ENCODE results near the gene XXYLT1.

Gene XXYLT1

GRCh38 chr3:195036974-195037373 lies 234.0 kb downstream of the XXYLT1 start:
- DNase-seq = no peak

GRCh38 chr3:195036574-195036973 lies 234.4 kb downstream of the XXYLT1 start:
- no peak for DNase-seq

- no peak for DNase-seq
Observed at GRCh38 chr3:195036203-195036505, 234.8 kb downstream of the XXYLT1 start.

- DNase-seq = no peak
Observed at GRCh38 chr3:195035345-195036202, 235.4 kb downstream of the XXYLT1 start.

- no peak for DNase-seq
Observed at GRCh38 chr3:195034541-195034940, 236.4 kb downstream of the XXYLT1 start.

GRCh38 chr3:195034101-195034500 lies 236.9 kb downstream of the XXYLT1 start:
- DNase-seq = no peak

- DNase-seq = no peak
Observed at GRCh38 chr3:195033531-195034091, 237.3 kb downstream of the XXYLT1 start.

- no peak for DNase-seq
Observed at GRCh38 chr3:195032955-195033354, 238.0 kb downstream of the XXYLT1 start.

- no peak for DNase-seq
Observed at GRCh38 chr3:195032106-195032759, 238.7 kb downstream of the XXYLT1 start.

GRCh38 chr3:195031574-195032003 lies 239.4 kb downstream of the XXYLT1 start:
- no peak for DNase-seq

GRCh38 chr3:195030791-195031321 lies 240.1 kb downstream of the XXYLT1 start:
- no peak for DNase-seq

GRCh38 chr3:195028877-195029606 lies 241.9 kb downstream of the XXYLT1 start:
- DNase-seq = no peak

GRCh38 chr3:195025884-195026200 lies 245.1 kb downstream of the XXYLT1 start:
- no peak for DNase-seq

- no peak for DNase-seq
Observed at GRCh38 chr3:195025056-195025883, 245.7 kb downstream of the XXYLT1 start.

- DNase-seq = no peak
Observed at GRCh38 chr3:195023989-195024388, 247.0 kb downstream of the XXYLT1 start.

GRCh38 chr3:195023576-195023975 lies 247.4 kb downstream of the XXYLT1 start:
- no peak for DNase-seq

GRCh38 chr3:195021692-195022091 lies 249.3 kb downstream of the XXYLT1 start:
- no peak for DNase-seq

GRCh38 chr3:195020921-195021320 lies 250.0 kb downstream of the XXYLT1 start:
- no peak for DNase-seq

GRCh38 chr3:195020185-195020584 lies 250.8 kb downstream of the XXYLT1 start:
- no peak for DNase-seq

- DNase-seq = no peak
Observed at GRCh38 chr3:195019335-195019734, 251.6 kb downstream of the XXYLT1 start.

Measured in activated effector memory CD4-positive, alpha-beta T cell treated with Interleukin-2 at 50 U/mL for 16 hours (primary cell).